Stimulated activated naive CD8-positive, alpha-beta T cell treated with anti-CD3 and anti-CD28 coated beads, Interleukin-15, amount 100 ng/mL, for 72 hours (primary cell): ENCODE results near the gene STOX2.
"Not testable (repeated sequence)": the region's sequence is repeated elsewhere in the genome, so short reads cannot be mapped to it uniquely, and the experiment has no call there.

Experiments
- ATAC-seq: fragments of 150-1000 bp; cut with Tn5 transposase; 2 replicates; pipeline ENCODE4 v1.10.0; 2021; ENCODE audit warnings: mild to moderate bottlenecking, moderate library complexity
- DNase-seq, 2 donors: peaks; one replicate each; pipeline ENCODE4 v3.0.0; 2021 to 2022
- H3K27ac Mint-ChIP-seq, 2 donors: one replicate each; pipeline ENCODE4 v1.8.0; 2022; ENCODE audit warnings: mild to moderate bottlenecking in 2 of 2, mixed read lengths in 2 of 2, moderate library complexity in 2 of 2
- H3K27me3 Mint-ChIP-seq: one replicate; pipeline ENCODE4 v1.8.0; 2022; ENCODE audit warnings: mixed read lengths
- H3K4me1 Mint-ChIP-seq: one replicate; pipeline ENCODE4 v1.8.0; 2022; ENCODE audit warnings: mild to moderate bottlenecking, mixed read lengths
- H3K4me3 Mint-ChIP-seq, 2 donors: one replicate each; pipeline ENCODE4 v1.8.0; 2022; ENCODE audit warnings: mild to moderate bottlenecking in 2 of 2, mixed read lengths in 2 of 2, moderate library complexity in 1 of 2
- H3K9me3 Mint-ChIP-seq, 2 donors: one replicate each; pipeline ENCODE4 v1.8.0; 2022; ENCODE audit warnings: mixed read lengths in 2 of 2

The STOX2 gene

DNA sequence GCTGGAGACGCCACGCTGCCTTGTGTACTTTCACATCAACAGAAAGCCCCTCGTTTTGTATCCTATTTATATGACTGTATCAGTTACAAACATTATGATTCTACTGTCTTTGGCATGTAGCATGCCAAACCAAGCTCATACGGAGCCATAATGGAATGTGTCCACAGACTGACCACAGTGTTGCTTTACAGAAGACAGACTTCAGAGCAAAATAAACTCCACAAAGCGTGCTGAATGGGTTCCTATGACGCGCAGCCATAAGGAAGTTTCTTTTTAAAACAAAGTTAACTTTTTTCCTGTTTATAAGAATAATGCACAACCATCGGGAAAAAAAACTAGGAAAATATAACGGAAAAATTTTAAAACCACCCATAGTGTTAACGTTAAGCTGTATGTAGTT, 136.0 kb downstream of the STOX2 start:
- peaks cover 19% of the 10 kb centered on the region for H3K4me1 Mint-ChIP-seq
- H3K9me3 Mint-ChIP-seq = peaks cover 0 to 3% of the 10 kb centered on the region in 2 donors
- ATAC-seq (no peak), DNase-seq (no peak)
- peaks cover 45% of the 10 kb centered on the region for H3K27me3 Mint-ChIP-seq
- H3K4me3 Mint-ChIP-seq = no peak overlapping the region
- H3K27ac Mint-ChIP-seq = no peak overlapping the region

DNA sequence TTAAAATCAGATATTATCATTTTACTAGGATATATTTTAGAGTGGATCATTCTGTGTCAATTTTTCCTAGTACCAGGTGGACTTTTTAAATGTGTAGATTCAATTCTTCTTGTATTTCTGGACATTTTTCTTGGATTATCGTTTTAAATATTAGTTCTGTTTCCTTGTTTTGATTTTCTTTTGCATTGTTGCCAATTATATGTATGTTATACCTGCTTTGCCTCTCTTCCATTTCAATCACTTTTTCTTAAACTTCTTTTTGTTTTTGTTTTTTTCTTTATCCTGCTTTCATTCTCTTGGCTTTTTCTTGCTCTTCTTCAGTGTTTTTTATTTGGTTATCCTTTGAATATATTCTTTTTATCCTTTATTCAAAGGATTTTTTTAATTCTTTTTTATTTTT, 141.0 kb downstream of the STOX2 start:
- H3K9me3 Mint-ChIP-seq = peaks cover 18 to 28% of the 10 kb centered on the region in 2 donors
- no peaks in the 10 kb centered on the region for H3K4me1 Mint-ChIP-seq
- H3K4me3 Mint-ChIP-seq = no peak overlapping the region
- no peak for DNase-seq
- H3K27ac Mint-ChIP-seq = peak overlapping the region in 1 of 2 donors; percentile 92
- ATAC-seq = no peak
- H3K27me3 Mint-ChIP-seq = peaks cover 44% of the 10 kb centered on the region

DNA sequence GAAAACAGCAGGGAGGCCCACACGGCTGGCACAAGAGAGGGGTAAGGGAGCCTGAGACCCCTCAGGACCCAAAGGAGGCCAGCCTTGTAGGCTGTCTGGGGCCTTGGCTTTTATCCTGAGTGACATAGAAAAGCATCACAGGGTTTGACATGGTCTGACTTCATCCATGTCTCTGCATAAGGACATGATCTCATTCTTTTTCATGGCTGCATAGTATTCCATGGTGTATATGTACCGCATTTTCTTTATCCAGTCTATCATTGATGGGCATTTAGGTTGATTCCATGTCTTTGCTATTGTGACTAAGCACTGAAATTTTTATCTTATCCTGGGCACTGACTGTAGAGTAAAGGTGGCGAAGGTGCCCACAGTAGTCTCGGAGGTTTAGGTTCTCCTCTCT, 146.2 kb downstream of the STOX2 start:
- H3K4me3 Mint-ChIP-seq, ATAC-seq, H3K4me1 Mint-ChIP-seq, H3K27ac Mint-ChIP-seq, DNase-seq: not testable (repeated sequence)
- peaks cover 24 to 33% of the 10 kb centered on the region in 2 donors for H3K9me3 Mint-ChIP-seq
- peaks cover 33% of the 10 kb centered on the region for H3K27me3 Mint-ChIP-seq

DNA sequence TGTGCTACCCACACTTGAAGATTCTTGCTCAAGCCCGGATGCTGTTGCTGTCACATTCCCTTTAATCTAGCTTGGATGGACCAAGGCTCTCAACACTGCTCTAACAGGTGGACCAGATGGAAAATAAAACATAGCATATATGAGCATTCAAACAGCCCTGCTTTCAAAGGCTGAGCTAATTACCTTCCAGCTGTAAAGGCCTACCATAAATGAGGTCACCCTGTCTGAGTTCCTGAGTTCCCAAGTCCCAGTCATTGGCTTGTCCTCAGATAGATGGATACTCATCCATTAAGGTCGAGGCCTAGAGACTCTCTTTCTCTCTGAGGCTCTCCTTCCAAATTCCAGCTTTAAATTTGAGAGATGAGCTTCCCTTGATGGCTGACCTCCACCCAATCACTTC, 147.5 kb downstream of the STOX2 start:
- Mint-ChIP-seq H3K9me3 (peaks cover 14 to 19% of the 10 kb centered on the region in 2 donors), H3K4me3 (no peak overlapping the region), H3K27me3 (peaks cover 21% of the 10 kb centered on the region), H3K27ac (no peak overlapping the region), H3K4me1 (no peaks in the 10 kb centered on the region)
- ATAC-seq (no peak), DNase-seq (no peak)

DNA sequence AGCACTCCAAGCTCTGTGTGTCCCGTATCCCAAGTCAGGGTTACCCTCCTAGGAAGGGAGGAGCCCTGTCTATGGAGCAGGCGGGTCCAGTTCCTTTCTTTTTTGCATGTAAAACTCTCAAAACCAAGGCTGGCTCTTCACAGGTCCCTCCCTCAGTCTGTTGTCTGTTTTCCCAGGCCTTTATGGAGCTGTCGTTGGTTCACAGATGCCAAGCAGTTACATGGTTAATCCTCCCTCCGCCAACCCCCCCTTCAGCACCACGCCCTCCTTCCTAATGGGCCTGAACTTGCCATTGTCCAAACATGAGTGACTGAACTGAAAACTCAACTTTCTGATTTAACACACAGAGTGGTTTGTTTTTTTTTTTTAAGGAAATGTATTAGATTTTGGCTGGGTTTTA, 148.3 kb downstream of the STOX2 start:
- Mint-ChIP-seq H3K27ac (no peak overlapping the region), H3K4me3 (no peak overlapping the region), H3K27me3 (peaks cover 16% of the 10 kb centered on the region), H3K9me3 (peaks cover 10 to 13% of the 10 kb centered on the region in 2 donors), H3K4me1 (no peaks in the 10 kb centered on the region)
- DNase-seq (no peak), ATAC-seq (no peak)

DNA sequence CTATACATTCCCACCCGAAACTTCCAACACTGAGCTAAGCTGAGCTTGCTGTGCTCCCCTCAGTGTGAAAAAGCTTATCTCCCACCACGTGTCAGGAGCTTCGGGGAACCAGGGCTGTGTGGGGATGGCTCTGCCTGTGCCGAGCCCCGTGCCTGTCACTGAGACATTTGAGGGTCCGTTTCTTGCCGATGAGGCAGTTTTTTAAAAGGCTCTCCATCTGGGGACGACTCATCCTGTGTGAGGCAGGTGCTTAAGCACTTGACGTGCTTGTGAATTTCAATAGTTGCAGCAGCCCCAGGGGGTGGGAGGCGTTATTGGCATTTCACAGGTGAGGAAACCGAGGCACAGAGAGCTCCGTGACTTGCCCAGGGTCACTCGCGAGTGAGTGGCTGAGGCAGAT, 151.8 kb downstream of the STOX2 start:
- Mint-ChIP-seq H3K27me3 (peaks cover 6% of the 10 kb centered on the region), H3K9me3 (peaks cover 0 to under 1% of the 10 kb centered on the region in 2 donors), H3K4me3 (no peak overlapping the region), H3K4me1 (no peaks in the 10 kb centered on the region), H3K27ac (no peak overlapping the region)
- no peak for DNase-seq
- no peak for ATAC-seq

DNA sequence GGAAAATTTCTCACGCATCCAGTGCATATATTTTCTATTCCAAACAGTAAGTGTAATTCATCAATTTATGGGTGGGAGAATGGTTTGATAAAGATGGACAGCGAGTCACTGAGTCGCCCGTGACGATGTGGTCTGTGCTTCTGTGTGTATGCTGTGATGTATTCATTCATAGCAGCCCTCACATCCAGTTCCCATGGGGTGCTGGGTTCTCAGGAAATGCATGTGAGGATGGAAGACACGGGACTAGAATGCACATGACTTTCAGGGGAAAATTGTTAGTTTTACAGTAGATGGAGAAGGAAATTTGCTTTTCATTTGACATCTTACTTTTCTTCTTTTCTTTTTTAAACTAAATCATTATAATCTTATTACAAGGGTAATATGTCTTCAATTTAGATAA, 152.9 kb downstream of the STOX2 start:
- Mint-ChIP-seq H3K4me3 (no peak overlapping the region), H3K27ac (no peak overlapping the region), H3K4me1 (no peaks in the 10 kb centered on the region), H3K9me3 (no peaks in the 10 kb centered on the region), H3K27me3 (no peaks in the 10 kb centered on the region)
- ATAC-seq (no peak), DNase-seq (no peak)

DNA sequence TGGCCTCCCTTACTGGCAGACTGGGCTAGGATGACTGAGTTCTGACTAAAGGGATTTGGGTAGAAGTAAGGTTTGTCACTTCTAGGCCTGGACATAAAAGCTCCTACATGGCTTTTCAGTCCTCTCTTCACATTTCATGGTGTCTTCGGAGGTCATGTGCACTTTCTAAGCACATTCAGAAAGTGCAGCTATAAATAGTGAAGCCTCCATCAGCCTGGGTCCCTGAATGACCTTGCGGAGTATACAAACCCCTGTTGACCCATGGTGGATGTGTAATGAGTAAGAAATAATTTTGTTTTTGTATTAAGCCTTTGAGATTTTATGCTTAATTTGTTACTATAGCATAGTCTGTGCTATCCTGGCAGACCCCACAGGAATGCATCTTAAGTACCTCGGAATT, 154.0 kb downstream of the STOX2 start:
- DNase-seq (no peak), ATAC-seq (no peak)
- Mint-ChIP-seq H3K4me1 (no peaks in the 10 kb centered on the region), H3K27me3 (no peaks in the 10 kb centered on the region), H3K9me3 (no peaks in the 10 kb centered on the region), H3K4me3 (no peak overlapping the region), H3K27ac (no peak overlapping the region)

DNA sequence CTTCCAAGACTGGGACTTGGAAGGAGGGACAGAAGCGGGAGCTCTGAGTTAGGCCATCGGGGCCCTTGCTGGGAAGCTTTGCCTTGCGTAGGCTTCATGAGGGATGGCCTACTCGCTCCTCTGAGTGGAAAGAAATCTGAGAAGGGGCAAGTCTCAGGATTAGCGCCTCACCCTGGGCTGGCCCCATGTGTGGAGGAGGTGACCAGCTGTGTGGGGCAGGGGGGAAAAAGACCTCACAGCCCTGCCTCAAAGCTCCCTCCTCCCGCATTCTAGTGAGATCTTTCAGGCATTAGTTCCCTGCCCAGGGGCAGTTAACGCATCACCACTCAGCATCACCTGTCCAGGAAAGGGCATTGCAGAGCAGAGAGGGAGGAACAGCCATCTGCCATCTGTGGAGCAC, 156.5 kb downstream of the STOX2 start:
- Mint-ChIP-seq H3K27me3 (peaks cover 9% of the 10 kb centered on the region), H3K27ac (no peak overlapping the region), H3K4me1 (no peaks in the 10 kb centered on the region), H3K4me3 (no peak overlapping the region), H3K9me3 (no peaks in the 10 kb centered on the region)
- peak; percentile 15 for ATAC-seq
- no peak for DNase-seq

DNA sequence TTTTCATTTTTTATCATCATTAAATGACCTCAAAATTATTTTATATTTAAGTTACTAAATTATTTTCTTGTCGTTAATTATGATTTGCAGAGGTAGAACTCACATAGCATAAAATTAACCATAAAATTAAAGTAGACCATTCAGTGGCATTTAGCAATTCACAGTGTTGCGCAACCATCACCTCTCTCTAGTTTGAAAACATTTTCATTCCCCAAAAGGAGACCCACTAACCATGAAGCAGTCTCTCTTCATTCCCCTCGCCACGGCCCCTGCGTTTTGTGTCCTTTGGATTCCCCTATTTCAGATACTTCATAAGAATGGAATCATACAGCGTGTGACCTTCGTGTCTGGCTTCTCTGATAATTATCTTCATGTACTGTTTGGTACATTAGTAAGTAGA, 157.7 kb downstream of the STOX2 start:
- peaks cover 20% of the 10 kb centered on the region for H3K27me3 Mint-ChIP-seq
- H3K4me3 Mint-ChIP-seq = no peak overlapping the region
- H3K9me3 Mint-ChIP-seq = no peaks in the 10 kb centered on the region
- no peak overlapping the region for H3K27ac Mint-ChIP-seq
- no peak for ATAC-seq
- no peak for DNase-seq
- no peaks in the 10 kb centered on the region for H3K4me1 Mint-ChIP-seq

DNA sequence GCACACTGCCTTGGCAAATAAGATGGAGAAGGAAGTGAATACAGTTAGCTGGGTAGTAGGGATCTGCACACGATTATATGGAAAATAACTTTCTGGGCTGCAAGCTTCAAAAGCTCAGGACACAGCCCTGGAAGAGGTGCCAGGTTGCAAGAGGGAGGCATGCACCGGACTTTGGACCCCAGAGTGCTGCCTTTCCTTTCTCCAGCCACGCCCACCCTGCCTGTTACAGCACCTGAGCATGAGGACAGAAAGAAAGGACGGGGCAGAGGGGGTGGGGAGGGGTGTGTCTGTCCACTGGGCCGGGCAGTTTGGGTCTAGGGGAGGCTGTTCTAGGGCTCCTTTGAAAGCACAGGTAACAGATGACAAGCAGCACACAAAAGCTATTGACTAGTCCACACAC, 159.8 kb downstream of the STOX2 start:
- Mint-ChIP-seq H3K27me3 (peaks cover 20% of the 10 kb centered on the region), H3K27ac (no peak overlapping the region), H3K4me1 (no peaks in the 10 kb centered on the region), H3K9me3 (no peaks in the 10 kb centered on the region), H3K4me3 (no peak overlapping the region)
- ATAC-seq = no peak
- no peak for DNase-seq

DNA sequence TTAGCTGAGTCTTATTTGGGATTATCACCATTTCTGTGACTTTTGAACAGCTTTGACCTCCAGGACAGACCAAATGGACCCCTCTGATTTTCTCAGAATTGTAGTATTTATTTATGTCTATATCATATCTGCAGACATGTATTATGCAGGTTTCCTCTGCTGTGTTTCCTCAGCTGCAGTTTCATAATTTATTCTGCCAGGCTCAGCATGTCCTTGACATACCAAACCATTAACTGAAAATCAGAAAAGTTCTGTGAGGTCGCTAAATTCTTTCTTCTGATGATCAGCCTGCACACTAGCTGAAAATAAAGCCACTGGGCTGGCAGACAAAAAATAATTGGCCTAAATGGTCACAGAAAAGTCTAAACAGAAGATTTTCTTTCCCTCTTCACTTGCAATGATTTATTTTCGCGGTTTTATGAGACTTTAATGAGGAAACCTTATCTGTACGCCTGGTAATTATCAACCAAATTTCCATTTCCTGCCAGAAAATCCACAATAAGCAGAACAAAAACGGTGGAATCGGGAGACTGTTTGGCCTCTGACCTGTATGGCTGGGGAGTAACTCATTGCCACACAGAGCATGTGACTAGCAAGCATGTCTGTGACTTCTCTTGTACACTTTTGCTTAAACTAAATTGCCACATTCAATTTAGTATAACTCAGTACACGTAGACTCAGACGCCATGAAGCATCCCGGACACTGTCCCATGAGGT, 161.6 kb downstream of the STOX2 start:
- Mint-ChIP-seq H3K9me3 (peaks cover under 1 to 2% of the 10 kb centered on the region in 2 donors), H3K27ac (no peak overlapping the region), H3K4me3 (no peak overlapping the region), H3K27me3 (peaks cover 20% of the 10 kb centered on the region), H3K4me1 (no peaks in the 10 kb centered on the region)
- ATAC-seq (no peak), DNase-seq (no peak)

DNA sequence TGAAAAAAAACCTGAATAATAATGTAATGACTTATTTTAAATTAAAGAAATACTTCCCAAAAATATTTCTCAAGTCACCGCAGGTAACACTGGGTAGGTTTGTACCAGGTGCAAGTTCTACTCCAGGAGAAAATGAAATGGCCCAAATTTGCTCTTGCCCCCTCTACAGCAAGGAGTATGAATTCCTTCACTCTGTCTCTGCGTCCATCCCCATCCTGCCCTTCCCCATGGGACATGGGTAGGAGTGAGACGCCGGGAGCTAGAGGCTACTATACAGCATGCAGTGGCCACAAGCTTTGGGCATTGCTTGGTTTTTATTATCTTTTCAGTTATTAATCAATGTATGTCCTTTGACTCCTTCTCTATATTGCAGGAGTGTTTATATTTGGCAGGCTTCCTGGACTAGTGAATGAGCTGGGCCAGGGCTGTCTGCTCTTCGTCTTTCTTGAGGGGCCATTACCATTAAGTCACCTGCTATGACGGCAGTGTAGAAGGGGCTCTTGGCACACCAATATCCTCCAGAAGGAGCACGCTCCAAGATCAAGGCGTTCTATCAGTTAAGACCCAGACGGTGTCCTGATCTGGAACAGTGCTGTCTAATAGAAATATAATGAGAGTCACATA, 162.9 kb downstream of the STOX2 start:
- ATAC-seq = no peak
- H3K27me3 Mint-ChIP-seq = peaks cover 20% of the 10 kb centered on the region
- H3K27ac Mint-ChIP-seq = no peak overlapping the region
- no peak overlapping the region for H3K4me3 Mint-ChIP-seq
- no peak for DNase-seq
- H3K9me3 Mint-ChIP-seq = peaks cover 14% of the 10 kb centered on the region in 2 donors
- no peaks in the 10 kb centered on the region for H3K4me1 Mint-ChIP-seq
